Sigmoid colon (tissue), 7 donors: Measurements from ENCODE around the gene CDH13. TPM values are rescaled to one million over a fixed set of nuclear protein-coding genes. Genes with fewer than 3 reads are reported as not detected.

Source experiments
- DNase-seq: peaks from one replicate; pipeline ENCODE4 v3.0.0-alpha.2; 2019
- H3K27ac ChIP-seq, 4 donors: fragments of 200-600 bp; sonication (generic); one replicate each; pipeline ENCODE4 v1.5.1; 2016 to 2019; ENCODE audit warnings: mild to moderate bottlenecking in 1 of 4
- H3K27me3 ChIP-seq, 3 donors: fragments of 200-600 bp; sonication (generic); one replicate each; pipeline ENCODE4 v1.5.1; 2019; ENCODE audit warnings: mild to moderate bottlenecking in 1 of 3
- H3K36me3 ChIP-seq, 4 donors: fragments of 200-600 bp; sonication (generic); one replicate each; pipeline ENCODE4 v1.5.1; 2016 to 2019
- H3K4me1 ChIP-seq, 4 donors: fragments of 200-600 bp; sonication (generic); one replicate each; pipeline ENCODE4 v1.5.1; 2017 to 2019
- H3K4me3 ChIP-seq, 4 donors: fragments of 200-600 bp; sonication (generic); one replicate each; pipeline ENCODE4 v1.5.1; 2017 to 2019; ENCODE audit warnings: mild to moderate bottlenecking in 2 of 4, moderate library complexity in 1 of 4
- H3K9me3 ChIP-seq, 4 donors: fragments of 200-600 bp in 3 of 4; sonication (generic) in 3 of 4; one replicate each; pipeline versions ENCODE4 v1.5.1 to v1.6.1; 2013 to 2019
- EP300 ChIP-seq, 4 donors: sonication (generic); formaldehyde crosslinking; IDR thresholded peaks; one replicate each; pipeline ENCODE4 v1.6.1; 2017; ENCODE audit warnings: antibody characterized with exemption in 4 of 4
- POLR2A ChIP-seq, 2 donors: fragments of 450-650 bp; IDR thresholded peaks; one replicate each; pipeline ENCODE4 v1.6.1; 2016; ENCODE audit warnings: antibody characterized with exemption in 2 of 2, mild to moderate bottlenecking in 2 of 2, moderate library complexity in 2 of 2
- POLR2AphosphoS5 ChIP-seq, 4 donors: sonication (generic); formaldehyde crosslinking; IDR thresholded peaks; one replicate each; pipeline ENCODE4 v1.6.1; 2017; ENCODE audit warnings: antibody characterized with exemption in 4 of 4
- WGBS, 2 donors: extraction: QIAGEN DNeasy Blood & Tissue Kit; methylation state at CpG; one replicate each; pipeline ENCODE4 v1.1.7; 2013; 5-methylcytosine and 5-hydroxymethylcytosine counted together
- intact Hi-C: fragments of 100-400 bp; cut with DNase I; formaldehyde crosslinking; loops from one replicate; pipeline ENCODE4 v1.15.1; 2023
- polyA plus RNA-seq, 3 donors: library from polyadenylated mRNA; stranded (reverse); fragments of 200-250 nt; gene quantifications; one replicate each; pipeline ENCODE4 v1.2.3, GENCODE V29; 2013
- total RNA-seq, 4 donors: library from RNA; depleted of rRNA; stranded (reverse); fragments of >200 nt; gene quantifications; one replicate each; pipeline ENCODE4 v1.1.0, GENCODE V29; 2016
- TF ChIP-seq, protein P1 (sequence below), 4 experiments: fragments of 450-650 bp in 3 of 4; fragments of 200-600 bp in 1 of 4; IDR thresholded peaks; one replicate each; pipeline ENCODE4 v1.5.1; 2016 to 2019; ENCODE audit warnings: antibody characterized with exemption in 4 of 4, mild to moderate bottlenecking in 3 of 4, moderate library complexity in 2 of 4
- donor health status: healthy with polysubstance abuse.
- donor health status: Bipolar disorder and iron deficiency.
- donor health status: healthy.

Gene CDH13
- total and polyA plus RNA-seq, 7 donors, result 0.60 to 17.6 (median 11.8) TPM

DNA sequence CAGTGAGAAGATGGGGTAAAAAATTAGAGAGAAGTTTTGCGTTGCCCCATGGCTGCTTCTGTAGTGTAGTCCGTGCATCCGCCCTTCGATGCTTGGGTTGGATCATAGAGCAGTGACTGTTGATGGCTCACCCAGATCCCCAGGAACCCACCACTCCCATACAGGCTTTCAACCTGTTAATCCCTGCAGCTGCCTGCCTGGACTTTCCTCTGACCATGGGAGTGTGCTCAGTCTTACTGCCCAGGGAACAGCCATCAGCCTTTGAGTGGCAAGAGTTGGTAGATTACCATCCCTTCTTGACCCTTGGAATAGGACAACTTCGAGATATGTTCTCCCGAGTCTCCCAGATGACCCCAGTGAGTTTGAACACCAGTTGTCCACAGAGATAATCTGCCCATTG lies 881.5 kb downstream of the CDH13 start:
- intact Hi-C loops, result no loop called here
- no peak for DNase-seq
- Histone ChIP-seq H3K4me1 (no peaks in the 10 kb centered on the region), H3K27ac (no peak overlapping the region), H3K36me3 (no peaks in the 10 kb centered on the region), H3K4me3 (no peak overlapping the region), H3K27me3 (no peaks in the 10 kb centered on the region), H3K9me3 (no peaks in the 10 kb centered on the region)
- TF ChIP-seq EP300 (IDR thresholded peaks at IDR 0.05), result no peak
- WGBS, 2 donors, result 90 to 93% methylated on average over 6 of the region's 6 CpGs

DNA sequence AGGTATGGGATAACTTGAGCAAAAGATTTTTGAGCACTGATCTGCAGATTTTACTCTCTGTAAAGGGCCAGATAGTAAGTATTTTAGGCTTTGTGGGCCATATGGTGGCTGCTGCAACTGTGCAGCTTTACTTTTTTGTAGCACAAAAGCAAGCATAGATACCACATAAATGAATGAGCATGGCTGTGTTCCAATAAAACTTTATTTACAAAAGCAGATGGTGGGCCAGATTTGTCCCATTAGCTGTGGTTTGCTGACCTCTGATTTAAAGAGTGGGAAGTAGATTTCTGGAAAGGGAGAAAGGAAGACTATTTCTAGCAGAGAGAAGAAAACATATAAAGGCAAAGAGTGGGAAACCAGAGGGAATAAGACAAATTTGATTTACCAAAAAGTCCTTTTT lies 882.5 kb downstream of the CDH13 start:
- Histone ChIP-seq H3K36me3 (no peaks in the 10 kb centered on the region), H3K4me3 (no peak overlapping the region), H3K4me1 (no peaks in the 10 kb centered on the region), H3K27me3 (no peaks in the 10 kb centered on the region), H3K27ac (no peak overlapping the region), H3K9me3 (no peaks in the 10 kb centered on the region)
- intact Hi-C loops, result no loop called here
- TF ChIP-seq, protein P1, sequence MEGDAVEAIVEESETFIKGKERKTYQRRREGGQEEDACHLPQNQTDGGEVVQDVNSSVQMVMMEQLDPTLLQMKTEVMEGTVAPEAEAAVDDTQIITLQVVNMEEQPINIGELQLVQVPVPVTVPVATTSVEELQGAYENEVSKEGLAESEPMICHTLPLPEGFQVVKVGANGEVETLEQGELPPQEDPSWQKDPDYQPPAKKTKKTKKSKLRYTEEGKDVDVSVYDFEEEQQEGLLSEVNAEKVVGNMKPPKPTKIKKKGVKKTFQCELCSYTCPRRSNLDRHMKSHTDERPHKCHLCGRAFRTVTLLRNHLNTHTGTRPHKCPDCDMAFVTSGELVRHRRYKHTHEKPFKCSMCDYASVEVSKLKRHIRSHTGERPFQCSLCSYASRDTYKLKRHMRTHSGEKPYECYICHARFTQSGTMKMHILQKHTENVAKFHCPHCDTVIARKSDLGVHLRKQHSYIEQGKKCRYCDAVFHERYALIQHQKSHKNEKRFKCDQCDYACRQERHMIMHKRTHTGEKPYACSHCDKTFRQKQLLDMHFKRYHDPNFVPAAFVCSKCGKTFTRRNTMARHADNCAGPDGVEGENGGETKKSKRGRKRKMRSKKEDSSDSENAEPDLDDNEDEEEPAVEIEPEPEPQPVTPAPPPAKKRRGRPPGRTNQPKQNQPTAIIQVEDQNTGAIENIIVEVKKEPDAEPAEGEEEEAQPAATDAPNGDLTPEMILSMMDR (IDR thresholded peaks at IDR 0.05), result no peak
- no peak for TF ChIP-seq POLR2AphosphoS5 (IDR thresholded peaks at IDR 0.05)
- no peak for TF ChIP-seq EP300 (IDR thresholded peaks at IDR 0.05)
- no peak for TF ChIP-seq POLR2A (IDR thresholded peaks at IDR 0.05)
- no peak for DNase-seq

DNA sequence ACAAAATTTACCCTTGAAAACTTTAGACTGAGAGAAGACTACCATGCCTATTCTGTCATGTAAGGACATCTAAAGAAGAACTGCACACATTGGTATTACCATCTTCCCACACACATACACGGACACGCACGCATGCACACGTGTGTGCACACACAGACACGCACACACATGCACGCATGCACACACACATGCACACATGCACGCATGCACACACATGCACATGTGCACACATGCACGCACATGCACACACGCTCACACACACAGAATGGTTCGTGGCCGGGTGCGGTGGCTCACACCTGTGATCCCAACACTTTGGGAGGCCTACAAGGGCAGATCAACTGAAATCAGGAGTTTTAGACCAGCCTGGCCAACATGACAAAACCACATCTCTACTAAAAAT lies 884.1 kb downstream of the CDH13 start:
- no peaks in the 10 kb centered on the region for H3K9me3 ChIP-seq
- H3K27me3 ChIP-seq, result no peaks in the 10 kb centered on the region
- WGBS, 2 donors, result 92 to 93% methylated on average over 12 of the region's 12 CpGs
- no peaks in the 10 kb centered on the region for H3K36me3 ChIP-seq
- H3K27ac ChIP-seq, result no peak overlapping the region
- TF ChIP-seq, protein P1 (IDR thresholded peaks at IDR 0.05), result no peak
- no peak for TF ChIP-seq POLR2AphosphoS5 (IDR thresholded peaks at IDR 0.05)
- no peak for TF ChIP-seq POLR2A (IDR thresholded peaks at IDR 0.05)
- no peak for TF ChIP-seq EP300 (IDR thresholded peaks at IDR 0.05)
- no peak overlapping the region for H3K4me3 ChIP-seq
- intact Hi-C loops, result no loop called here
- no peak for DNase-seq
- no peaks in the 10 kb centered on the region for H3K4me1 ChIP-seq

DNA sequence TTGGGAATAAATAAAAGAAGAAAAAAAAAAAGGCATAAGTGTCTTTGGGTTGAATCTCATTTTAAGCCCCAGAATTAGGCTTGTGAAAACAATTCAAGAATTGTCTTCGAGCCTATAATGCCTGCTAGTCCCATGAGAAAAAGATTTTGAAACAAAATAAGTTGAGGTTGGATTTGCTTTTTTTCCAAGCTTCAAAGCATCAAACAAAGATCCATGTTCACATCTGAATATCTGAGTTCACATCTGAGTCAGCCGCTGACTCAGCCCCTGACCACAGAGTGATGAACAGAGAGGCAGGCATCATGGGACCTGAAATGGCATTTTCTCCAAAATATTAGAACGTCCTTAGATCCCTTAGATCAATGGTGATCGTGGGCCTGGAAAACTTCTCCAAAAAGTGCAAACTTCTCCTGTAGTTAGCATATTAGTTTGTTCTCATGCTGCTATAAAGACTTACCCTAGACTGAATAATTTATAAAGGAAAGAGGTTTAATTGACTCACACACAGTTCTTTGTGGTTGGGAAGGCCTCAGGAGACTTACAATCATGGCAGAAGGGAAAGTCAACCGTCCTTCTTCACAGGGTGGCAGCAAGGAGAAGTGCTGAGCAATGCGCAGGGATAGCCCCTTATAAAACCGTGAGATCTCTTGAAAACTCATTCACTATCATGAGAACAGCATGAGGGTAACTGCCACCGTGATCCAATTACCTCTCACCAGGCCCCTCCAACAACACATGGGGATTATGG lies 886.4 kb downstream of the CDH13 start:
- TF ChIP-seq, protein P1 (IDR thresholded peaks at IDR 0.05), result no peak
- no peak for TF ChIP-seq POLR2A (IDR thresholded peaks at IDR 0.05)
- TF ChIP-seq EP300 (IDR thresholded peaks at IDR 0.05), result no peak
- TF ChIP-seq POLR2AphosphoS5 (IDR thresholded peaks at IDR 0.05), result no peak
- Histone ChIP-seq H3K27ac (no peak overlapping the region), H3K9me3 (no peaks in the 10 kb centered on the region), H3K27me3 (no peaks in the 10 kb centered on the region), H3K36me3 (no peaks in the 10 kb centered on the region), H3K4me1 (no peaks in the 10 kb centered on the region), H3K4me3 (no peak overlapping the region)
- 69 to 73% methylated on average over 8 of the region's 8 CpGs for WGBS, 2 donors
- intact Hi-C loops, result no loop called here
- DNase-seq, result no peak

DNA sequence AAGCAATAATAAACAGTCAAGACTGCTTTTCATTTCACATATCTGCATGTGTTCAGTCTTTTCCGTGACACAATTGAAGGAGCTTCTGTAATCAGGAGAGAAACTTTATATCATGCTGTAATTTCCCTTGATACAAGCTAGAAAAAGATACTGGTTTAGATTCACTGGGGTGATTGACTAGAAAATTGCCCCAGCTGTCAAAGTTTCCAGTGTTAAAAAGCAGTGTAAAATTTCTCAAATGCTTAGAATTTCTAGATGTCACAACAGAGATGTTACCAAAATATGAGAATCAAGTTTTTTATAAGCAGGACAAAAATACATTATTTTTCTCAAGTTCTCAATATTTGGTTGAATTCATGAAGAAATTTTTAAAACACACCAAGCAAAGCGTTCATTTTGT lies 888.6 kb downstream of the CDH13 start:
- TF ChIP-seq POLR2A (IDR thresholded peaks at IDR 0.05) (no peak), EP300 (IDR thresholded peaks at IDR 0.05) (no peak), POLR2AphosphoS5 (IDR thresholded peaks at IDR 0.05) (no peak)
- TF ChIP-seq, protein P1 (IDR thresholded peaks at IDR 0.05), result no peak
- H3K27ac ChIP-seq, result no peak overlapping the region
- intact Hi-C loops, result no loop called here
- H3K36me3 ChIP-seq, result no peaks in the 10 kb centered on the region
- 66 to 72% methylated on average over 2 of the region's 2 CpGs for WGBS, 2 donors
- no peaks in the 10 kb centered on the region for H3K9me3 ChIP-seq
- H3K4me1 ChIP-seq, result no peaks in the 10 kb centered on the region
- H3K4me3 ChIP-seq, result no peak overlapping the region
- no peaks in the 10 kb centered on the region for H3K27me3 ChIP-seq
- no peak for DNase-seq
